Endometrium (tissue), 2 donors: ENCODE measurements around the gene FAT3.

Experiments used
- FAIRE-seq: peaks from 2 replicates; lab custom pipeline; 2012; peaks lifted over from hg19 to GRCh38; lab: Jason Lieb, UNC
- donor health status: control.
- donor health status: control.

Gene FAT3

GRCh38 chr11:92224407-92225124, at the start of gene FAT3:
Gene FAT3 (plus strand): TSS chr11:92224818. CDS start chr11:92352113, 127,295 bp downstream.
- FAIRE-seq: no peak

- no peak for FAIRE-seq
These were observed 45.5 kb upstream of the FAT3 start for GRCh38 chr11:92179017-92179670.

GRCh38 chr11:92180226-92180625, 44.4 kb upstream of the FAT3 start:
- no peak for FAIRE-seq

GRCh38 chr11:92180664-92181251, 43.9 kb upstream of the FAT3 start:
- no peak for FAIRE-seq

- FAIRE-seq: no peak
These were observed 33.9 kb upstream of the FAT3 start for GRCh38 chr11:92190535-92191206.

- no peak for FAIRE-seq
These were observed 32.5 kb upstream of the FAT3 start for GRCh38 chr11:92192141-92192540.

- no peak for FAIRE-seq
These were observed 26.4 kb upstream of the FAT3 start for GRCh38 chr11:92198268-92198667.

GRCh38 chr11:92199991-92200390, 24.6 kb upstream of the FAT3 start:
- FAIRE-seq: no peak

GRCh38 chr11:92204731-92205130, 19.9 kb upstream of the FAT3 start:
- no peak for FAIRE-seq

- FAIRE-seq: no peak
These were observed 18.2 kb upstream of the FAT3 start for GRCh38 chr11:92206441-92206840.

GRCh38 chr11:92211576-92212167, 12.9 kb upstream of the FAT3 start:
- FAIRE-seq: no peak

GRCh38 chr11:92212530-92212929, 12.1 kb upstream of the FAT3 start:
- no peak for FAIRE-seq

- FAIRE-seq: no peak
These were observed 7.8 kb upstream of the FAT3 start for GRCh38 chr11:92216789-92217188.

- FAIRE-seq: no peak
These were observed 5.1 kb upstream of the FAT3 start for GRCh38 chr11:92219476-92219875.

- no peak for FAIRE-seq
These were observed 1.9 kb upstream of the FAT3 start for GRCh38 chr11:92222701-92223100.

- FAIRE-seq: no peak
These were observed 588 bp upstream of the FAT3 start for GRCh38 chr11:92224054-92224406.

- no peak for FAIRE-seq
These were observed 528 bp downstream of the FAT3 start for GRCh38 chr11:92225125-92225567.

- no peak for FAIRE-seq
These were observed 1.1 kb downstream of the FAT3 start for GRCh38 chr11:92225568-92226330.

GRCh38 chr11:92226331-92227229, 2.0 kb downstream of the FAT3 start:
- FAIRE-seq: no peak

GRCh38 chr11:92227230-92227814, 2.7 kb downstream of the FAT3 start:
- FAIRE-seq: no peak
